GM19193 (cell line): ENCODE results near the gene CREB5.

ENCODE experiments used
- POLR2A ChIP-seq: IDR thresholded peaks from 4 replicates; pipeline ENCODE4 v1.6.1; 2011; ENCODE audit not compliant: insufficient read depth, insufficient read length; ENCODE audit errors: extremely low read depth

CREB5 gene, protein sequence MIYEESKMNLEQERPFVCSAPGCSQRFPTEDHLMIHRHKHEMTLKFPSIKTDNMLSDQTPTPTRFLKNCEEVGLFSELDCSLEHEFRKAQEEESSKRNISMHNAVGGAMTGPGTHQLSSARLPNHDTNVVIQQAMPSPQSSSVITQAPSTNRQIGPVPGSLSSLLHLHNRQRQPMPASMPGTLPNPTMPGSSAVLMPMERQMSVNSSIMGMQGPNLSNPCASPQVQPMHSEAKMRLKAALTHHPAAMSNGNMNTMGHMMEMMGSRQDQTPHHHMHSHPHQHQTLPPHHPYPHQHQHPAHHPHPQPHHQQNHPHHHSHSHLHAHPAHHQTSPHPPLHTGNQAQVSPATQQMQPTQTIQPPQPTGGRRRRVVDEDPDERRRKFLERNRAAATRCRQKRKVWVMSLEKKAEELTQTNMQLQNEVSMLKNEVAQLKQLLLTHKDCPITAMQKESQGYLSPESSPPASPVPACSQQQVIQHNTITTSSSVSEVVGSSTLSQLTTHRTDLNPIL

GRCh38 chr7:28411876-28412662, at the start of gene CREB5:
Gene CREB5, plus strand, starts transcription at chr7:28412518. Its CDS starts 397 bp downstream, at chr7:28412915.
- no peak for TF ChIP-seq POLR2A

- TF ChIP-seq POLR2A, result no peak
Observed at GRCh38 chr7:28362812-28363211, 49.5 kb upstream of the CREB5 start.

- no peak for TF ChIP-seq POLR2A
Observed at GRCh38 chr7:28364082-28364481, 48.2 kb upstream of the CREB5 start.

DNA sequence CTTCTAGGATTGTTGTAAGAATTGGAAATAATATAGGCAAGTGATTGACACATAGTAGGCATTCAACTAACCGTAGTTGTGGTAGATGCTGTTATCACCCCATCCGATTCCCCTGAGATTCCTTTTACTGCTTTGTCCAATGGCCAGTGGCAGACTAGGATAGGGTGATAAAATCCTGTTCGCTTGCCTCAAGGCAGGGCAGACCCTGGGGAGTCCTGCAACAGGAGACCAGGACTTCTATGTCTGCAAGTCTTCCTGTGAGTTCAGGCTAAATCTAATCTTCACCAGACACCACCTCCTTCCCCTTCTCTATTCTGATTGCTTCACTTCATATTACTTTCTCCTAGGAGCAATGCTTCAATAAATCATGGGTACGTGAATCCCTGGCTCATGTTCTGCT, 42.8 kb upstream of the CREB5 start:
- no peak for TF ChIP-seq POLR2A

DNA sequence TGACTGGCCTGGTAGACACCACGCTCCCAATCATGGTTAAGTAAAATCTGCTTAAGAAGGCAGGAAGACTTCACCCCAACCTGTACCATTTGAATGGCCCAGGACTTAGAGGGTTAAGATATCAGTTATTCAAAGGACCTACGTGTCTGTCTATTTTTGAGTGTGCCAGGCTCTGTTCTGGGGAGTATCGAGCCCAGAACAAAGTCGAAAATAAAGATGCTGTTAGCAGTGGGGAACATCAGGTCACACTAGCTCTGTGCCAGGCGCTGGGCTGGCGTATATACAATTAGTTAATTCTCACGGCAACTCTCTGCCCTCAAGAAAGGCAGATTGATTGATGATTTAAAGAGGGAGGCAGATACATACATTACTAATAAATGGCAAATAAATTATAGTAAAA, 40.5 kb upstream of the CREB5 start:
- no peak for TF ChIP-seq POLR2A

DNA sequence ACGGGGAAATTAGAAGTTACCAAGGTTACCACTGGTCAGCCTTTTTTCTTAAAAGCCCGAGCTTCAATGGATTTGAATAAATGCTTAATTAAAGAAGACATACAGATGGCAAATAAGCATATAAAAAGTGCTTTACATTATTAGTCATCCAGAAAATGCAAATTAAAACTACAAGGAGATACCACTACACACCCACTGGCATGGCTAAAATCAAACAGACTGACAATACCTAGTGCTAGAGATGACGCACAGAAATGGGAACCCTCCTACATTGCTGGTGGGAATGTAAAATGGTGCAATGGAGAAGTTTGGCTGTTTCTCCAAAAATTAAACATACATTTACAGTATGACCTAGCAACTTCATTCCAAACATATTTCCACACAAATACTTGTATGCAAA, 38.3 kb upstream of the CREB5 start:
- TF ChIP-seq POLR2A, result no peak

DNA sequence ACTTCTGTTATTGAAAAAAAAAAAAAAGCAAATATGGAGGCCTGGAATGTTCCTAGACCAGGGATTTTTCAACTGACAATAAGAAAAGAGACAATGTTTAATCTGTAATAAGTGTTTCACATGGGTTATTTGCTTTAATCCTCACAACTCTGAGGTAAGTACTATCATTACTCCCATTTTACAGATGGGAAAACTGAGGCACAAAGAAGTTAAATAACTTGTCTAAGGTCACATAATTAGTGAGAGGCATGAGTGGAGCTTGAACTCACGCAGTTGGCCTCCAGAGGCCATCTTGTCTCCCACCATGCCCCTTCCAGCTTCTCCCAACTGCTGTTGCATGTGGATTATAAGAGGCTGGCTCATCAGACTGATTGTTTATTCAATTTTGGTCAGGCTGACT, 36.6 kb upstream of the CREB5 start:
- TF ChIP-seq POLR2A, result no peak

DNA sequence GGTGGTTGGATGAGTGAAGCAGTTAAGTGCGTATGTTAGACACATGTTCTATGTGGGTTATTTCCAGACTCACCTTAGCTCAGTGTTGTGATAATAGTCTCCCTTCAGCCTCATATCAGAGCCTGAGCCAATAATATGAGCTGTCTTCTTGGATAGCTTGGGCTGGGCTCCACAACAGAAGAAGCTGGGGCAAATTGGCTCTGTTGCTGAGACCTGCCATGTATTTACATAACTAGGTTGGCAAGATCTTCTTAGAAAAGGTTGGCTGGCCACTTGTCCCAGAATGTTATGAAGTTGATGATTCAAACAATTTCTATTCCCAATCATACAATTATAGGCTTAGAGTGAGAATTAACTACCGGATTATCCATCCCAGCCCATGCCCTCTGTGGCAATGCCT, 35.7 kb upstream of the CREB5 start:
- no peak for TF ChIP-seq POLR2A

GRCh38 chr7:28378574-28379149, 33.7 kb upstream of the CREB5 start:
- no peak for TF ChIP-seq POLR2A

GRCh38 chr7:28381466-28381865, 30.9 kb upstream of the CREB5 start:
- no peak for TF ChIP-seq POLR2A

DNA sequence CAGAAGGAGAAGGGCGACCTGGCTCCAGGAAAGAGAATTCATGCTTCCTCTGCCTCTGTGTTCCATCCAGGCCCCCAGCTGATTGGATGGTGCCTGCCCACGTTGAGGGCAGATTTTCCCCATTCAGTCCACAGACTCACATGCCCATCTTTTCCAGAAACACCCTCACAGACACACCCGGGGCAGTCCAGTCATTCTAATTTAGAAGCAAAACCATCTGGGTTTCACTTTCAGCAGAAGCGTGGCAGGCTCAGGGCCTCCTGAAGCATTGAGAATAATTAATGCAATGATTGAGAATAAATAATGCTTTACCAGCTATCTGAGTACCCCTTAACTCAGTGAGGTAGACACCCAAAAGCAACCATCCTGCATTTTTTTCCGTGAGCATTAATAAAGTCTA, 30.2 kb upstream of the CREB5 start:
- TF ChIP-seq POLR2A, result no peak

- no peak for TF ChIP-seq POLR2A
Observed at GRCh38 chr7:28383975-28384374, 28.3 kb upstream of the CREB5 start.

DNA sequence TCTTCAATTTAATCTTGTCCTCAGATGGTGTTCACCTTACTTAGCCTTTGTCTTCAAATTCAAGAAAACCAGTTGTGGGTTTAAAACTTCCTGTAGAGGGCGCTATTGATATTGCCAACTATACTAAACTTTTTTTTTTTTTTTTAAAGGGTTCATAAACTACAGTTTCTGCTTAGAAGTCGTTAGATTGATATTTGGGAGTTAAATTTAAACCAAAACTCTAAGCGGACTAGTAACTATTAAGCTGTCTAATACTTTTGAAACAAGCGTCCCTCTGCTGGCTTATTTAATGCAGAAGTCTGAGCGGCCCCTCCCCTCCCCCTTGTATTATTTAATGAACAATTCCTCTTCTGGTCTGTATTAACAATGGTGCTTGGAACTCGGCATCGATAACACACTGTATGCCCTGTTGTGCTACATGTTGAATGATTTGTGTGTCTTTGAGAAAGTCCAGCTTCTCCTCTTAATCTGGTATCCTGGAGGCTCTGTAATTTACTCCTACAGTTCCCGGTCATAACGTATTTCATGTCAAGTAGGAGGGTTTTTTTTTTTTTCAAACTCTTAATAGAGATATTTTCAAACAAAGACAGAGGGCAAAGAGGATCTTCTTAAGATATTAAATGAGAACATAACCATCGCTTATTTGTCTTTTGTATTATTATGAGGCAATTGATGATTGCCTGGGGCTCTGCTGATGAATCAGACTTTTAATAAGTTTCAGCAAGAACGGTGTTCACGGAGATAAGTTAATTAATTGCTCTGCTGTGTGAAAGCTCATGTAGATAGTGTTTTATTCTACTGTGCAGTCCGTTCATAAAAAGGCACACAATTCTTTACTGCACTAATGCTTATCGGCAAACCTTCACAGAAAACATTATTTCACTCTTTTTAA, 22.6 kb upstream of the CREB5 start:
- TF ChIP-seq POLR2A, result no peak

- no peak for TF ChIP-seq POLR2A
Observed at GRCh38 chr7:28390426-28390825, 21.9 kb upstream of the CREB5 start.

DNA sequence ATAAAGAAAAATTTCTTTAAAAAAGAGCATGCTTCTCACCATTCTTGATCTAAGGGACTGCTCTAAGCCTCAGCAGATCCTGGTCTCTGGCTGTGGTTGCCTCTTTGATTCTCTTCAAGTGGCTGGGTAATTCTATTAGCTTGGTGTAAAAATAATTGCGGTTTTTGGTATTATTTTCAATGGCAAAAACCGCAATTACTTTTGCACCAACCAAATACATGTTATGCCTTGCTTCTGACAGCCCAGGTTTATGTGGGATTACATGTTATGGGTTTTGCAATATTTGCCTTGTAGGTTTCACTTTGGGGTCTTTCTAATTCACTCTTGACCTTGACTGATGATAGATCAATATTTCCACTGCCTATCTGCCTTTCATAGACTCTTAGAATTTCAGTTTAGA, 20.0 kb upstream of the CREB5 start:
- TF ChIP-seq POLR2A, result no peak

DNA sequence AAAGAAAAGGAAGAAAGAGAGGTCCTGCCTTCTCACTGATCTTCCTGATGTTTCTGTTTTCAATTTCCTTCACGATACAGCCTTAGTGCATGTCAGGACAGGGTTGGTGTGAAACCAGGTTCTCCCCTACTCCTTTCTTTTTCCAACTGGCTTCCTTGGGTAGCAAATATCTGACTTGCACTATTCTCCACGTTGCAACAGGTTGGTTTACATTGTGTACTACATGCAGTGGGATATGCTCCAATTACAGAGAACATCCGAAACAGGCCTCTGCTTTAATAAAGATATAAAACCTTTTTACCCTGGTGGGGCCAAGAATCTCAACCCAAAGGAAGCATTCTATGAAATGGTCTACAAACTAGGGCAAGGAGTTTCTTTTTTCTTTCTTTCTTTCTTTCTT, 16.9 kb upstream of the CREB5 start:
- TF ChIP-seq POLR2A, result no peak
